GM12891 (cell line): ENCODE measurements around the gene SHANK3.

Experiments
- POLR2A ChIP-seq: IDR thresholded peaks from 2 replicates; pipeline ENCODE4 v1.6.1; 2011; ENCODE audit warnings: low read depth, low read length, control low read depth
- POLR2AphosphoS5 ChIP-seq: IDR thresholded peaks from 2 replicates; pipeline ENCODE4 v1.6.1; 2011; ENCODE audit warnings: low read depth, low read length, control low read depth
- SPI1 ChIP-seq: IDR thresholded peaks from 2 replicates; pipeline ENCODE4 v1.6.1; 2011; ENCODE audit warnings: low read depth, low read length, control low read depth

- TF ChIP-seq POLR2A: no peak
- no peak for TF ChIP-seq POLR2AphosphoS5
- no peak for TF ChIP-seq SPI1
Measured at GRCh38 chr22:50721257-50721844, 48.7 kb downstream of the SHANK3 start.
